Measurements from ENCODE around the gene TEX48.
A peak's percentile ranks its signal among the peaks of the same experiment; 100 is the strongest.

Gene TEX48

GRCh38 chr9:114619191-114619761 lies 62.7 kb downstream of the TEX48 start:
- no peak for DNase-seq

GRCh38 chr9:114616684-114617520 lies 65.1 kb downstream of the TEX48 start:
- DNase-seq: peak; percentile 70 to 75

All from Kasumi-1 (cell line).